ENCODE results near the gene RAB21. TPM values are rescaled to one million over a fixed set of nuclear protein-coding genes. Genes with fewer than 3 reads are reported as not detected.

The RAB21 gene
- total and polyA plus RNA-seq, 2 donors (not counting 1 experiment from before 2014, with no cell fraction given), result 7.3 to 83.7 TPM

GRCh38 chr12:71768900-71769299 is 14.2 kb downstream of the RAB21 start:
- Histone ChIP-seq H4K20me1 (ENCODE audit: control insufficient read depth, insufficient read depth, low read length, poor library complexity, severe bottlenecking) (peaks cover 90% of the 10 kb centered on the region), H3K4me1 (ENCODE audit: control insufficient read depth in 2 of 2, insufficient read depth in 2 of 2, low read length in 2 of 2) (peaks cover 2 to 17% of the 10 kb centered on the region in 2 donors), H3K4me2 (replicated peaks; ENCODE audit: low read depth, low read length, poor library complexity, severe bottlenecking) (no peak overlapping the region), H3K36me3 (replicated peaks in 1 of 2; ENCODE audit: control extremely low read depth in 1 of 2, control insufficient read depth in 1 of 2, extremely low read depth in 1 of 2, insufficient read depth in 2 of 2, low read length in 1 of 2) (peaks cover 8 to 31% of the 10 kb centered on the region in 2 experiments), H3K4me3 (ENCODE audit: control extremely low read depth in 1 of 5, extremely low read depth in 1 of 5, insufficient read depth in 1 of 5, low read depth in 2 of 5, low read length in 4 of 5) (no peak overlapping the region), H3K27me3 (replicated peaks in 1 of 4; ENCODE audit: control extremely low read depth in 1 of 4, control insufficient read depth in 3 of 4, insufficient read depth in 4 of 4, low read length in 3 of 4) (no peaks in the 10 kb centered on the region), H3K9me3 (ENCODE audit: control extremely low read depth in 1 of 3, control insufficient read depth in 2 of 3, insufficient read depth in 1 of 3, low read length in 2 of 3) (no peaks in the 10 kb centered on the region), H3K27ac (ENCODE audit: low read length in 2 of 2) (no peak overlapping the region), H2AFZ (ENCODE audit: insufficient read depth, low read depth, low read length, poor library complexity, severe bottlenecking) (no peak overlapping the region), H3K9ac (ENCODE audit: low read length) (no peak overlapping the region), H3K79me2 (ENCODE audit: control insufficient read depth, insufficient read depth, low read length) (peaks cover 85% of the 10 kb centered on the region)
- WGBS (ENCODE audit: insufficient coverage), result no CpG with 5 or more reads among the region's 2 CpGs
- Mint-ChIP-seq H3K9me3 (ENCODE audit: insufficient read depth) (peaks cover 4% of the 10 kb centered on the region), H3K4me1 (peaks cover 47% of the 10 kb centered on the region), H3K27me3 (no peaks in the 10 kb centered on the region), H3K27ac (no peak overlapping the region), H3K4me3 (peak overlapping the region; percentile 19)
- ChIA-PET CTCF (interaction anchor here (1.3 to 1.4 kb wide), 2 partner anchors 11 to 22 kb away, joined by 4 to 8 read pairs; no protein-coding TSS in a partner anchor), POLR2A (no interaction called here)
- TF ChIP-seq EZH2 (IDR thresholded peaks at IDR 0.05; ENCODE audit: borderline replicate concordance, insufficient read depth, low read depth, low read length, poor library complexity, severe bottlenecking) (no peak), CTCF (IDR thresholded peaks at IDR 0.05) (no peak)
- intact Hi-C loops (cut with micrococcal nuclease), result no loop called here
- ATAC-seq (ENCODE audit: low read depth) (no peak), DNase-seq (no peak)

- no peak for TF ChIP-seq EZH2 (IDR thresholded peaks at IDR 0.05; ENCODE audit: borderline replicate concordance, insufficient read depth, low read depth, low read length, poor library complexity, severe bottlenecking)
- TF ChIP-seq CTCF (IDR thresholded peaks at IDR 0.05), result no peak
- no peaks in the 10 kb centered on the region for H3K9me3 Mint-ChIP-seq (ENCODE audit: insufficient read depth)
- ATAC-seq (ENCODE audit: low read depth) (no peak), DNase-seq (no peak)
- WGBS (ENCODE audit: insufficient coverage), result no CpG with 5 or more reads among the region's 2 CpGs
- H3K4me3 Mint-ChIP-seq, result no peak overlapping the region
- peaks cover 69% of the 10 kb centered on the region for H3K79me2 ChIP-seq (ENCODE audit: control insufficient read depth, insufficient read depth, low read length)
- H3K4me2 ChIP-seq (replicated peaks; ENCODE audit: low read depth, low read length, poor library complexity, severe bottlenecking), result no peak overlapping the region
- intact Hi-C loops (cut with micrococcal nuclease), result no loop called here
- H3K4me1 Mint-ChIP-seq, result peaks cover 30% of the 10 kb centered on the region
- H3K4me3 ChIP-seq (ENCODE audit: control extremely low read depth in 1 of 5, extremely low read depth in 1 of 5, insufficient read depth in 1 of 5, low read depth in 2 of 5, low read length in 4 of 5), result no peak overlapping the region
- ChIA-PET POLR2A (no interaction called here), CTCF (interaction anchor here (0.9 to 2.6 kb wide), 3 partner anchors 9 to 75 kb away, joined by 3 to 14 read pairs (median 3); no protein-coding TSS in a partner anchor)
- H3K9ac ChIP-seq (ENCODE audit: low read length), result no peak overlapping the region
- H3K36me3 ChIP-seq (replicated peaks in 1 of 2; ENCODE audit: control extremely low read depth in 1 of 2, control insufficient read depth in 1 of 2, extremely low read depth in 1 of 2, insufficient read depth in 2 of 2, low read length in 1 of 2), result peaks cover 13 to 39% of the 10 kb centered on the region in 2 experiments
- H3K27ac Mint-ChIP-seq, result no peak overlapping the region
- no peaks in the 10 kb centered on the region for H3K27me3 Mint-ChIP-seq
- H3K27ac ChIP-seq (ENCODE audit: low read length in 2 of 2), result no peak overlapping the region
- no peaks in the 10 kb centered on the region for H3K9me3 ChIP-seq (ENCODE audit: control extremely low read depth in 1 of 3, control insufficient read depth in 2 of 3, insufficient read depth in 1 of 3, low read length in 2 of 3)
- peaks cover 2 to 12% of the 10 kb centered on the region in 2 donors for H3K4me1 ChIP-seq (ENCODE audit: control insufficient read depth in 2 of 2, insufficient read depth in 2 of 2, low read length in 2 of 2)
- H2AFZ ChIP-seq (ENCODE audit: insufficient read depth, low read depth, low read length, poor library complexity, severe bottlenecking), result no peak overlapping the region
- H3K27me3 ChIP-seq (replicated peaks in 1 of 4; ENCODE audit: control extremely low read depth in 1 of 4, control insufficient read depth in 3 of 4, insufficient read depth in 4 of 4, low read length in 3 of 4), result no peaks in the 10 kb centered on the region
- peaks cover 73% of the 10 kb centered on the region for H4K20me1 ChIP-seq (ENCODE audit: control insufficient read depth, insufficient read depth, low read length, poor library complexity, severe bottlenecking)
These were observed 16.4 kb downstream of the RAB21 start for GRCh38 chr12:71771069-71771468.

Data from B cell (primary cell).